BE2C (cell line): ENCODE results near the gene TMC8.
"Not testable (repeated sequence)": the region's sequence is repeated elsewhere in the genome, so short reads cannot be mapped to it uniquely, and the experiment has no call there.

Experiments used
- DNase-seq: peaks from one replicate; pipeline ENCODE4 v3.0.0-alpha.2; 2020
- H3K27me3 ChIP-seq: fragments of 250-450 bp; sonication (Bioruptor Pico); 2 replicates; pipeline ENCODE4 v1.5.1; 2020; ENCODE audit warnings: mild to moderate bottlenecking
- H3K36me3 ChIP-seq: fragments of 250-450 bp; sonication (Bioruptor Pico); 2 replicates; pipeline ENCODE4 v1.5.1; 2020; ENCODE audit warnings: mild to moderate bottlenecking
- H3K4me1 ChIP-seq: fragments of 250-450 bp; sonication (Bioruptor Pico); 2 replicates; pipeline ENCODE4 v1.5.1; 2020
- H3K4me3 ChIP-seq: 2 replicates; pipeline ENCODE4 v1.5.1; 2011; ENCODE audit warnings: low read depth, low read length
- H3K9me3 ChIP-seq: fragments of 250-450 bp; sonication (Bioruptor Pico); 2 replicates; pipeline ENCODE4 v1.5.1; 2020
- CTCF ChIP-seq: IDR thresholded peaks from 2 replicates; pipeline ENCODE4 v1.5.1; 2012; ENCODE audit warnings: mild to moderate bottlenecking, low read depth, low read length

Gene TMC8

GRCh38 chr17:78168903-78169793 is 38.6 kb downstream of the TMC8 start:
- Histone ChIP-seq H3K27me3 (no peaks in the 10 kb centered on the region), H3K36me3 (peaks cover 1% of the 10 kb centered on the region), H3K9me3 (no peaks in the 10 kb centered on the region), H3K4me3 (peak overlapping the region; percentile 57), H3K4me1 (no peaks in the 10 kb centered on the region)
- TF ChIP-seq CTCF, result no peak
- DNase-seq, result peak; percentile 56

GRCh38 chr17:78170692-78171590 is 40.4 kb downstream of the TMC8 start:
- H3K4me3 ChIP-seq, result no peak overlapping the region
- no peaks in the 10 kb centered on the region; the same call in 1 of the 2 replicates for H3K4me1 ChIP-seq
- H3K36me3 ChIP-seq, result peaks cover 13% of the 10 kb centered on the region
- no peaks in the 10 kb centered on the region for H3K27me3 ChIP-seq
- no peak for DNase-seq
- no peak for TF ChIP-seq CTCF
- no peaks in the 10 kb centered on the region for H3K9me3 ChIP-seq

DNA sequence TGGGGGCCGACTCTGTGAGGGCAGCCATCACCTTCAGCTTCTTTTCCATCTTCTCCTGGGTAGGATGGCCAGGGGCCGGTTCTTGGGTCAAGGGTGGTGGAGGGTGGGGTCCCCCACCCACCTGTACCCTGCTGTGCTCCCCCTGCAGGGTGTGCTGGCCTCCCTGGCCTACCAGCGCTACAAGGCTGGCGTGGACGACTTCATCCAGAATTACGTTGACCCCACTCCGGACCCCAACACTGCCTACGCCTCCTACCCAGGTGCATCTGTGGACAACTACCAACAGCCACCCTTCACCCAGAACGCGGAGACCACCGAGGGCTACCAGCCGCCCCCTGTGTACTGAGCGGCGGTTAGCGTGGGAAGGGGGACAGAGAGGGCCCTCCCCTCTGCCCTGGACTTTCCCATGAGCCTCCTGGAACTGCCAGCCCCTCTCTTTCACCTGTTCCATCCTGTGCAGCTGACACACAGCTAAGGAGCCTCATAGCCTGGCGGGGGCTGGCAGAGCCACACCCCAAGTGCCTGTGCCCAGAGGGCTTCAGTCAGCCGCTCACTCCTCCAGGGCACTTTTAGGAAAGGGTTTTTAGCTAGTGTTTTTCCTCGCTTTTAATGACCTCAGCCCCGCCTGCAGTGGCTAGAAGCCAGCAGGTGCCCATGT is 41.1 kb downstream of the TMC8 start:
- not testable (repeated sequence) for H3K4me1 ChIP-seq

GRCh38 chr17:78172249-78173051 is 41.9 kb downstream of the TMC8 start:
- H3K4me3 ChIP-seq, result no peak overlapping the region
- H3K9me3 ChIP-seq, result no peaks in the 10 kb centered on the region
- no peak for DNase-seq
- peaks cover 13% of the 10 kb centered on the region for H3K36me3 ChIP-seq
- no peak for TF ChIP-seq CTCF
- H3K27me3 ChIP-seq, result no peaks in the 10 kb centered on the region
- peaks cover 7% of the 10 kb centered on the region for H3K4me1 ChIP-seq

More for the DNA sequence above, 41.1 kb downstream of the TMC8 start:
- not testable (repeated sequence) for H3K9me3 ChIP-seq, H3K27me3 ChIP-seq, H3K4me3 ChIP-seq, DNase-seq
- H3K36me3 ChIP-seq, result peaks cover 13% of the 10 kb centered on the region

GRCh38 chr17:78173097-78173715 is 42.6 kb downstream of the TMC8 start:
- Histone ChIP-seq H3K27me3 (no peaks in the 10 kb centered on the region), H3K4me3 (no peak overlapping the region), H3K36me3 (peaks cover 15% of the 10 kb centered on the region), H3K9me3 (no peaks in the 10 kb centered on the region), H3K4me1 (peaks cover 7% of the 10 kb centered on the region)
- TF ChIP-seq CTCF, result no peak
- DNase-seq, result no peak
